Coronary artery (tissue), 2 donors: Measurements from ENCODE around the gene LRRC45.

Experiments used
- DNase-seq: peaks from one replicate; pipeline ENCODE4 v3.0.0-alpha.2; 2017; ENCODE audit warnings: low spot score
- H3K27ac ChIP-seq, 2 donors: fragments of 200-600 bp; sonication (generic); one replicate each; pipeline ENCODE4 v1.5.1; 2016 to 2019
- H3K4me3 ChIP-seq: fragments of 200-600 bp; sonication (generic); 2 replicates; pipeline ENCODE4 v1.5.1; 2016; ENCODE audit warnings: mild to moderate bottlenecking, moderate library complexity
- TF ChIP-seq, protein P1 (sequence below): fragments of 200-600 bp; sonication (generic); IDR thresholded peaks from one replicate; pipeline ENCODE4 v1.5.1; 2019; ENCODE audit warnings: antibody characterized with exemption

Gene LRRC45

DNA sequence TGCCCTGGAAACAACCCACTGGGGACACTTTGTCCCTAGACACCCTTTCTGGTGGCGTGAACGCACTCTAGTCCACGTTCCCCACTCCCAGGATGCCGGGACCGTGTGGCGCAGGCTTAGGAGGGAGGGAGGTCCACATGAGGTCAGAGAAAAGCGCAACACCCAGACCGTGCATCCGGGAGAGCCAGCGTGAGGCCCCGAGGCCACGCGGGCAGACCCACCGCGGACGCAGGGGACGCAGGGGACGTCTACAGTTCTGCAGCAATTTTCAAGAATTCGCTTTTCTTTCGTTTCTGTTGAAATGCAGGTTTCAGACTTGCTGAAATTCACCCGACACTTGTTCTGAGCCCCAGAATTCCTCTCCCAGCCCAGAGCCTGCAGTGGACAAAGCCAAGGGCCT is 23.8 kb downstream of the LRRC45 start:
- Histone ChIP-seq H3K27ac (no peak overlapping the region), H3K4me3 (no peak overlapping the region)
- DNase-seq, result no peak
- TF ChIP-seq, protein P1, sequence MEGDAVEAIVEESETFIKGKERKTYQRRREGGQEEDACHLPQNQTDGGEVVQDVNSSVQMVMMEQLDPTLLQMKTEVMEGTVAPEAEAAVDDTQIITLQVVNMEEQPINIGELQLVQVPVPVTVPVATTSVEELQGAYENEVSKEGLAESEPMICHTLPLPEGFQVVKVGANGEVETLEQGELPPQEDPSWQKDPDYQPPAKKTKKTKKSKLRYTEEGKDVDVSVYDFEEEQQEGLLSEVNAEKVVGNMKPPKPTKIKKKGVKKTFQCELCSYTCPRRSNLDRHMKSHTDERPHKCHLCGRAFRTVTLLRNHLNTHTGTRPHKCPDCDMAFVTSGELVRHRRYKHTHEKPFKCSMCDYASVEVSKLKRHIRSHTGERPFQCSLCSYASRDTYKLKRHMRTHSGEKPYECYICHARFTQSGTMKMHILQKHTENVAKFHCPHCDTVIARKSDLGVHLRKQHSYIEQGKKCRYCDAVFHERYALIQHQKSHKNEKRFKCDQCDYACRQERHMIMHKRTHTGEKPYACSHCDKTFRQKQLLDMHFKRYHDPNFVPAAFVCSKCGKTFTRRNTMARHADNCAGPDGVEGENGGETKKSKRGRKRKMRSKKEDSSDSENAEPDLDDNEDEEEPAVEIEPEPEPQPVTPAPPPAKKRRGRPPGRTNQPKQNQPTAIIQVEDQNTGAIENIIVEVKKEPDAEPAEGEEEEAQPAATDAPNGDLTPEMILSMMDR, result no peak

DNA sequence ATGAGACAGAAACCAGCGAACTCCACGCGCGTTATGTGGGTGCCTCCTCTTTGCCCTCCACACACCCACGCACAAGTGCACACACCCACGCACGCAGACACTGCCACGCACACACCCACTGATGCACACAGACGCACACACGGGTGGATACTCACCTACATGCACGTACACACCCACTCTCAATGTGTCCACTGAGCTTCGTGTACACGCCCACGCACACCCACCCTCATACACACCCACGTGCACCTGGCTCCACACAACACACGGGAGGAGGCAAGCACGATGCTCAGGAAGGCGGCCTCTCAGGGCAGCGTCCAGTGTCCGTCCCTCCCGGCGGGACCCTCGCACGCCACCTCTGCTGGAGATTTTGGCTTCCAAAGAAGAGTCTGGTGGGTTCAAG is 24.3 kb downstream of the LRRC45 start:
- TF ChIP-seq, protein P1, result no peak
- Histone ChIP-seq H3K4me3 (no peak overlapping the region), H3K27ac (no peak overlapping the region)
- no peak for DNase-seq

DNA sequence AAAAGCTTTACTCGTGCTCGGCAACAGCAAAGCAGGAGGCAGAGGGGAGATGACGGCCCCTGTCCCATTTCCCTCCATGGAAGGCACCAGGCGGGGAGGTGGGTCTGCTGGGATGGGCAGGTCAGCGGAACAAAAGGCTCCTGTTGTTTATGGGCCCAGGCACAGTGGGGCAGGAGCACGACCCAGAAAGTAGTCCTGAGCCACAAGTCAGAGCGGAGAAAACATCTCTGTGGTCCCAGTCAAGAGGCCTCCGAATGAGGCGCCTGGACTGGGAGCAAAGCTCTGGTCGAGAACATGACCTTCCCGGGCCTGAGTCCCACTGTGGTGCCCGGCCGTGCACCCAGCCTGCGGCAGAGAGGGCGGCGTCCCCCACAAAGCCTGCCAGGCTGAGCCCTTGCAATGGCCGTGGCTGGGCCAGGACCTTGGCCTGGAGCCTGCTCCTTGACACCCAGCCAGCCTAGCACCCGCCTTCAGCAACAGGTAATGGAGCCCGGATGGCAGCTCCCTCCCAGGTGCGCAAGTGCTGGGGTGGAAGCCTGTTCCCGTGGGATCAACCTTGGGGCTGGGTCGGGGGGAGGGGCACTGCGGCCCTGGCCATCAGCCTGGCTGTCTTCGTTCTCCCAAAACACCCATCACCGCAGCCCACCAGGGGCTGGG is 24.9 kb downstream of the LRRC45 start:
- TF ChIP-seq, protein P1, result no peak
- H3K4me3 ChIP-seq, result no peak overlapping the region
- no peak for DNase-seq
- no peak overlapping the region for H3K27ac ChIP-seq

DNA sequence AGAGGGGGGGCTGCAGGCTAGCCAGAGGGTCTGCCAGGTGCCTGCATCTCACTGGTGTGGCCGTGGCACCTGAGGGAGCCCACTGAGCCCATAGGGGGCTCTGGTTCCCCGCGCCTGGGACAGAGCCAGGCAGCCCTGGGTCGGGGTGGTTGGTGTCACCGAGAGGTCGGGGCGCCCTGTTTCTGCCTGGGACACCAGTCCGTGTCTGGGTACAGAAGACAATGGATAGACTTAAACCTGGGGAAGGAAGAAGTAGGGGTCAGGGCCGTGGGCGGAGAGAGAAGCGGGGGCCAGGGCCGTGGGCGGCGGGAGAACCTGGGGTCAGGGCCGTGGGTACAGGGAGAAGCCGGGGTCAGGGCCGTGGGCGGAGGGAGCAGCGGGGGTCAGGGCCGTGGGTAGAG is 25.5 kb downstream of the LRRC45 start:
- TF ChIP-seq, protein P1, result no peak
- no peak overlapping the region for H3K27ac ChIP-seq
- no peak overlapping the region for H3K4me3 ChIP-seq
- DNase-seq, result no peak

DNA sequence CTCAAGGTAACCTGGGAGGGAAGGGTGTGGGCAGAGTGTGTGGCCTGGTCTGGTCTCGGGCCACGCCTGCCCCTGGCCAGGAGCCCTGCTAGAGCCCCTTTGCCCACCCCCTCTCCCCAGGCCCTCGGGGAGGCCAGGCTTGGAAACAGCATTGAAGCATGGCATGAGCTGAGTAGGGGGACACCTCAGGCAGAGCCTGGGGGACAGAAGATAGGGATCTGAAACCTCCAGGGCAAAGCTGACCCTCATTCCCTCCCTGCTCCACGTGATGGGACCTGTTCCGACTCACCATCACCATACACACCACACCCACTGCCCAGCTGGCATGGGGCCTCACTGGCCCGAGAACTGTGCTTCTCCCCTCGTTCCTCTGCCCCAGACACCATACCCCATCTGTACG is 26.0 kb downstream of the LRRC45 start:
- H3K27ac ChIP-seq, result no peak overlapping the region
- TF ChIP-seq, protein P1, result no peak
- H3K4me3 ChIP-seq, result no peak overlapping the region
- DNase-seq, result no peak

DNA sequence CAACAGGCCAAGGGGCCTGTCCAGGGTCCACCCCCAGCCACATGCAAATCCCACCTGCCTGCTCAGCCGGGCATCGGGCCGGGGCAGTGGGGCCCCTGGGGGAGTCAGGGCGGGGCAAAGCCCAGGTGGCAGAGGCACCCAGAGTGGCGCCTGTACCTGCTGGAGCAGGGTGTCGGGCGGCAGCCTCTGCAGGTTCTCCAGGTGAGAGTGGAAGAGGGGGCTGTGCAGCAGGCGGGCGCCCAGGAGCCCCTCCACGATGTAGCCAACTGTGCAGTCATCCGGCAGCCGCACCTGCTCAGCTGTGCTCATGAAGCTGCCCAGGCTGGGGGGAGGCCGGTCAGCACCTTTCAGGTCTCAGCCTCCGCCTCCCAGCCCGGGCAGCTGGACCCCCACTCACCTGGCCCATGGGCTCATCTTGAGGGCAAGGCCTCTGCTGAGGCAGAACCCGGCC is 26.4 kb downstream of the LRRC45 start:
- no peak overlapping the region for H3K27ac ChIP-seq
- TF ChIP-seq, protein P1, result no peak
- no peak overlapping the region for H3K4me3 ChIP-seq
- no peak for DNase-seq

DNA sequence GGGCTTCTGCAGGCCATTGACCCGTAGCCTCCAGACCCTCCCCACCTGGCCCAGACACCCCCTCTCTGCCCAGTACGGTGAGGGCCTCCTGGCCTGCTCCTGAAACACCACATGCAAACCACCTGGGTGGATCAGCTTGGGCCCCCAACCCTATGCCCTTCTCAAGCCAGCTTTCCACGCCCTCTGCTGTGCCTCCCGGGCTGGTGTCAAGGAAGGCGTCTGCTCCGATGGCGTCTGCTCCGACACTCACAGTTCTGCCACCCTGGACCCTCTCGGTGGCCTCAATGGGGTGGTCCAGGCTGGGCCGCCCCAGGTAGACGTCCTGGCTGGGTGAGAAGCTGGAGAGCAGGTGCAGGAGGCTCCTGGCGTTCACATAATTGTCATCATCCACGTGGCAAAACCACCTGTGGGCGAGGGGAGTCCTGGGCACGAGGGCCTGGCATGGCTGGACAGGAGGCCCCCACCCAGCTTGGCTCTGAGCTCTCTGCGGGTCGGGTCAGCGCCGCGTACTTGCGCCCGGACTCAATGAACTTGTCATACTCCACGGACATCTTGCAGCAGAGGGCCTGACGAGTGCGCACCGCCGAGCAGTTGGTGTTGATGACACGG is 27.2 kb downstream of the LRRC45 start:
- Histone ChIP-seq H3K4me3 (peak overlapping the region; percentile 100), H3K27ac (no peak overlapping the region)
- TF ChIP-seq, protein P1, result no peak
- DNase-seq, result no peak
